ENCODE results near the gene BBS9. TPM values are rescaled to one million over a fixed set of nuclear protein-coding genes. Genes with fewer than 3 reads are reported as not detected.

Gene BBS9
- total RNA-seq, 1 experiment from 2014 or later: 26.4 TPM

- Histone ChIP-seq H3K56ac (ENCODE audit: insufficient read length, low read depth, low read length) (no peak overlapping the region), H3K79me1 (ENCODE audit: insufficient read depth, low read depth, low read length, poor library complexity, severe bottlenecking) (no peaks in the 10 kb centered on the region), H3K9me3 (ENCODE audit: control insufficient read depth, low read depth, low read length) (no peaks in the 10 kb centered on the region), H2BK15ac (ENCODE audit: low read depth, low read length) (no peak overlapping the region), H2BK5ac (ENCODE audit: insufficient read length, low read length) (no peak overlapping the region), H4K5ac (ENCODE audit: insufficient read length, low read depth, low read length) (no peak overlapping the region), H3K23ac (ENCODE audit: insufficient read length, low read depth, low read length) (no peak overlapping the region), H3T11ph (ENCODE audit: low read length) (no peak overlapping the region), H3K4me1 (ENCODE audit: insufficient read depth, low read length) (no peaks in the 10 kb centered on the region), H4K91ac (ENCODE audit: insufficient read length, low read depth, low read length) (no peak overlapping the region), H4K8ac (replicated peaks; ENCODE audit: insufficient read length, low read depth, low read length) (no peak overlapping the region), H3K27ac (ENCODE audit: insufficient read length, low read depth, low read length) (no peak overlapping the region), H2BK120ac (ENCODE audit: low read depth, low read length, poor library complexity, severe bottlenecking) (no peak overlapping the region), H2BK20ac (ENCODE audit: low read depth, low read length, poor library complexity, severe bottlenecking) (no peak overlapping the region), H3K4me2 (ENCODE audit: insufficient read depth, insufficient read length, low read length) (no peak overlapping the region), H3K79me2 (ENCODE audit: insufficient read depth, low read length) (no peaks in the 10 kb centered on the region), H3K18ac (ENCODE audit: insufficient read length, low read depth, low read length) (no peak overlapping the region), H3K27me3 (ENCODE audit: insufficient read depth, low read length) (no peaks in the 10 kb centered on the region), H2BK12ac (ENCODE audit: insufficient read length, low read depth, low read length) (no peak overlapping the region), H3K23me2 (ENCODE audit: insufficient read length, low read depth, low read length, poor library complexity, severe bottlenecking) (no peaks in the 10 kb centered on the region), H3K9ac (ENCODE audit: extremely low read depth, insufficient read length, low read length) (no peak overlapping the region), H4K20me1 (ENCODE audit: control insufficient read depth, insufficient read depth, insufficient read length) (no peaks in the 10 kb centered on the region), H2AFZ (ENCODE audit: low read length) (no peak overlapping the region), H3K4ac (ENCODE audit: low read depth, low read length) (no peak overlapping the region), H2AK5ac (ENCODE audit: insufficient read length, low read length) (no peak overlapping the region), H3K14ac (ENCODE audit: insufficient read depth, low read length) (no peak overlapping the region)
- Mint-ChIP-seq H3K9me3 (no peaks in the 10 kb centered on the region), H3K4me1 (peaks cover 12 to 18% of the 10 kb centered on the region in 2 experiments), H3K27me3 (ENCODE audit: low read depth) (no peaks in the 10 kb centered on the region), H3K36me3 (ENCODE audit: insufficient read depth in 1 of 3, low read depth in 3 of 3) (no peaks in the 10 kb centered on the region; a peak in 1 of 7 replicates), H3K27ac (no peak overlapping the region), H3K4me3 (no peak overlapping the region)
- no peak for TF ChIP-seq CTCF (conservative IDR thresholded peaks at IDR 0.05)
- no CpG with 5 or more reads among the region's 3 CpGs for WGBS (ENCODE audit: extremely low coverage, insufficient read length, low lambda C conversion rate)
- DNase-seq: no peak
These were observed 22.7 kb downstream of the BBS9 start for GRCh38 chr7:33152087-33152486.
